ENCODE results near the gene KIF24.

The KIF24 gene

GRCh38 chr9:34292552-34292951 lies 36.5 kb downstream of the KIF24 start:
- Histone ChIP-seq H4K20me1 (ENCODE audit: insufficient read depth, low read length) (no peaks in the 10 kb centered on the region), H2AFZ (ENCODE audit: low read length) (no peak overlapping the region), H3K27ac (ENCODE audit: low read depth, low read length, poor library complexity, severe bottlenecking) (no peak overlapping the region), H3K4me1 (ENCODE audit: insufficient read depth, low read length, severe bottlenecking) (no peaks in the 10 kb centered on the region), H3K79me2 (ENCODE audit: insufficient read depth, low read length) (no peaks in the 10 kb centered on the region), H3K4me3 (ENCODE audit: low read depth, low read length, poor library complexity, severe bottlenecking) (no peak overlapping the region), H3F3A (ENCODE audit: insufficient read depth, low read length) (no peaks in the 10 kb centered on the region), H3K27me3 (ENCODE audit: insufficient read depth, low read length) (no peaks in the 10 kb centered on the region), H3K4me2 (ENCODE audit: low read length) (no peak overlapping the region), H3K9ac (ENCODE audit: low read length) (no peak overlapping the region), H3K36me3 (ENCODE audit: insufficient read depth, low read length) (peaks cover 28% of the 10 kb centered on the region), H3K9me2 (ENCODE audit: low read depth, low read length) (no peaks in the 10 kb centered on the region), H3K9me3 (ENCODE audit: low read length) (no peaks in the 10 kb centered on the region)
- TF ChIP-seq EZH2 (IDR thresholded peaks at IDR 0.05; ENCODE audit: borderline replicate concordance, low read length) (no peak), CTCF (IDR thresholded peaks at IDR 0.05; ENCODE audit: low read length) (no peak)

- no peak overlapping the region for H3K9ac ChIP-seq (ENCODE audit: low read length)
- no peaks in the 10 kb centered on the region for H3K9me2 ChIP-seq (ENCODE audit: low read depth, low read length)
- no peaks in the 10 kb centered on the region for H4K20me1 ChIP-seq (ENCODE audit: insufficient read depth, low read length)
- TF ChIP-seq EZH2 (IDR thresholded peaks at IDR 0.05; ENCODE audit: borderline replicate concordance, low read length) (no peak), CTCF (IDR thresholded peaks at IDR 0.05; ENCODE audit: low read length) (no peak)
- no peak overlapping the region for H3K4me2 ChIP-seq (ENCODE audit: low read length)
- no peak overlapping the region for H3K4me3 ChIP-seq (ENCODE audit: low read depth, low read length, poor library complexity, severe bottlenecking)
- H3K9me3 ChIP-seq (ENCODE audit: low read length) = no peaks in the 10 kb centered on the region
- H3K79me2 ChIP-seq (ENCODE audit: insufficient read depth, low read length) = no peaks in the 10 kb centered on the region
- no peak overlapping the region for H2AFZ ChIP-seq (ENCODE audit: low read length)
- H3K27ac ChIP-seq (ENCODE audit: low read depth, low read length, poor library complexity, severe bottlenecking) = no peak overlapping the region
- no peaks in the 10 kb centered on the region for H3K27me3 ChIP-seq (ENCODE audit: insufficient read depth, low read length)
- no peaks in the 10 kb centered on the region for H3K4me1 ChIP-seq (ENCODE audit: insufficient read depth, low read length, severe bottlenecking)
- H3F3A ChIP-seq (ENCODE audit: insufficient read depth, low read length) = no peaks in the 10 kb centered on the region
- H3K36me3 ChIP-seq (ENCODE audit: insufficient read depth, low read length) = peaks cover 32% of the 10 kb centered on the region
These were observed 37.6 kb downstream of the KIF24 start for GRCh38 chr9:34291423-34291822.

- peaks cover 36% of the 10 kb centered on the region for H3K36me3 ChIP-seq (ENCODE audit: insufficient read depth, low read length)
- H3K27ac ChIP-seq (ENCODE audit: low read depth, low read length, poor library complexity, severe bottlenecking) = no peak overlapping the region
- no peaks in the 10 kb centered on the region for H3K79me2 ChIP-seq (ENCODE audit: insufficient read depth, low read length)
- no peak overlapping the region for H3K4me2 ChIP-seq (ENCODE audit: low read length)
- no peaks in the 10 kb centered on the region for H3K4me1 ChIP-seq (ENCODE audit: insufficient read depth, low read length, severe bottlenecking)
- H3F3A ChIP-seq (ENCODE audit: insufficient read depth, low read length) = no peaks in the 10 kb centered on the region
- TF ChIP-seq EZH2 (IDR thresholded peaks at IDR 0.05; ENCODE audit: borderline replicate concordance, low read length) (no peak), CTCF (IDR thresholded peaks at IDR 0.05; ENCODE audit: low read length) (no peak)
- H2AFZ ChIP-seq (ENCODE audit: low read length) = no peak overlapping the region
- H3K27me3 ChIP-seq (ENCODE audit: insufficient read depth, low read length) = no peaks in the 10 kb centered on the region
- H3K9ac ChIP-seq (ENCODE audit: low read length) = no peak overlapping the region
- H3K4me3 ChIP-seq (ENCODE audit: low read depth, low read length, poor library complexity, severe bottlenecking) = no peak overlapping the region
- no peaks in the 10 kb centered on the region for H3K9me3 ChIP-seq (ENCODE audit: low read length)
- H4K20me1 ChIP-seq (ENCODE audit: insufficient read depth, low read length) = no peaks in the 10 kb centered on the region
- no peaks in the 10 kb centered on the region for H3K9me2 ChIP-seq (ENCODE audit: low read depth, low read length)
These were observed 38.0 kb downstream of the KIF24 start for GRCh38 chr9:34291023-34291422.

All from OCI-LY1 (cell line).